Neutrophil (primary cell): ENCODE results near the gene DUS1L.

Source experiments
- H3K27ac ChIP-seq: fragments of 200-600 bp; sonication (generic); 2 replicates; pipeline ENCODE4 v1.5.1; 2016; ENCODE audit warnings: mild to moderate bottlenecking, moderate library complexity
- H3K27me3 ChIP-seq: fragments of 200-600 bp; sonication (generic); 2 replicates; pipeline ENCODE4 v1.6.0; 2016; ENCODE audit warnings: mild to moderate bottlenecking
- H3K36me3 ChIP-seq: fragments of 200-600 bp; sonication (generic); 2 replicates; pipeline ENCODE4 v1.5.1; 2017
- H3K4me1 ChIP-seq, 2 experiments: fragments of 200-600 bp in 1 of 2; sonication (generic) in 1 of 2; 1 replicate in 1 of 2; 2 replicates in 1 of 2; pipeline versions ENCODE4 v1.5.1 to v1.6.1; 2013 to 2016; ENCODE audit warnings: low read depth in 1 of 2, low read length in 1 of 2, mild to moderate bottlenecking in 1 of 2, moderate library complexity in 1 of 2; ENCODE audit not compliant: control insufficient read depth in 1 of 2, insufficient read depth in 1 of 2
- H3K4me3 ChIP-seq, 2 experiments: fragments of 200-600 bp in 1 of 2; sonication (generic) in 1 of 2; 1 replicate in 1 of 2; 2 replicates in 1 of 2; pipeline ENCODE4 v1.5.1; 2013 to 2016; ENCODE audit warnings: low read depth in 1 of 2, low read length in 1 of 2, mild to moderate bottlenecking in 1 of 2, moderate library complexity in 1 of 2
- H3K9me3 ChIP-seq: fragments of 200-600 bp; sonication (generic); 2 replicates; pipeline ENCODE4 v1.5.1; 2016
- TF ChIP-seq, protein P1 (sequence below): fragments of 200-600 bp; sonication (generic); IDR thresholded peaks from 2 replicates; pipeline ENCODE4 v1.5.1; 2016; ENCODE audit warnings: antibody characterized with exemption

The DUS1L gene

DNA sequence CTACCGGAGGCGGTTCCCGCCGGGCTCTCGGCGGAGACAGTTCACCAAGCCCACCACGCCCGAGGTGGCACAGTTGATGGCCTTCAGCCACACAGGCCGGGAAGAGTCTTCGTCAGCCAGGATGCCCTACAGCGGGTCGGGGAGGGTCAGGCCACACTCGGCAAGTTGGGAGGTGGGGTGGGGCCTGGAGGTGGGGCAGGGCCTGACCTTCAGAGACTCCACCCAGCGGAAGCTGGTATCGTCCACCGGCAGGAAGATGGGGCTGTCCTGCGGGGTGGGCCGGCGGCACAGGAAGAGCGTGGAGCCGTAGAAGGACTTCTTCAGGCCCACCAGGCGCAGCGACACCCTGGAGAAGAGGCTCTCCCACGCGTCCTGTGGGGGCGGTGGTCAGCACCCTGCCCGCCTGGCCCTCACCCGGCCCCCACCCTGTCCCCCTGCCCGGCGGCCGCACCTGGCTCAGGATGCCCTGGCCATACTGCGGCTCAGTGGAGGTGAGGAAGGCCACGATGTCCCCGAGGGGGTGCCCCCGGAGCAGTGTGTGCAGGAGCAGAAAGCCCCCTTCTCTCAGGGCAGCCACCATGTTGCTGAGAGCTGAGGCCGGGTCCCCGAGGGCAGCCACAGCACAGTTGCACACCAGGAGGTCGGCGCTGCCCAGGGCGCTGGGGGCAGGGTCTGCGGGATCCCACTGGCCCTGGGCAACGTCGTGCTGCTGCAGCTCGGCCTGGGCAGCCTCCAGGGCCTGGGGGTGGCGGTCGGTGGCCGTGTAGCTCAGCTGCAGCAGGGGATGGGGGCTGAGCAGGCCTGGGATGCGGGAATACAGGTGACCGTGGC, 19.6 kb upstream of the DUS1L start:
- no peaks in the 10 kb centered on the region for H3K27me3 ChIP-seq
- no peaks in the 10 kb centered on the region for H3K9me3 ChIP-seq
- no peak overlapping the region for H3K4me3 ChIP-seq
- H3K36me3 ChIP-seq, result peaks cover 68% of the 10 kb centered on the region
- TF ChIP-seq, protein P1, sequence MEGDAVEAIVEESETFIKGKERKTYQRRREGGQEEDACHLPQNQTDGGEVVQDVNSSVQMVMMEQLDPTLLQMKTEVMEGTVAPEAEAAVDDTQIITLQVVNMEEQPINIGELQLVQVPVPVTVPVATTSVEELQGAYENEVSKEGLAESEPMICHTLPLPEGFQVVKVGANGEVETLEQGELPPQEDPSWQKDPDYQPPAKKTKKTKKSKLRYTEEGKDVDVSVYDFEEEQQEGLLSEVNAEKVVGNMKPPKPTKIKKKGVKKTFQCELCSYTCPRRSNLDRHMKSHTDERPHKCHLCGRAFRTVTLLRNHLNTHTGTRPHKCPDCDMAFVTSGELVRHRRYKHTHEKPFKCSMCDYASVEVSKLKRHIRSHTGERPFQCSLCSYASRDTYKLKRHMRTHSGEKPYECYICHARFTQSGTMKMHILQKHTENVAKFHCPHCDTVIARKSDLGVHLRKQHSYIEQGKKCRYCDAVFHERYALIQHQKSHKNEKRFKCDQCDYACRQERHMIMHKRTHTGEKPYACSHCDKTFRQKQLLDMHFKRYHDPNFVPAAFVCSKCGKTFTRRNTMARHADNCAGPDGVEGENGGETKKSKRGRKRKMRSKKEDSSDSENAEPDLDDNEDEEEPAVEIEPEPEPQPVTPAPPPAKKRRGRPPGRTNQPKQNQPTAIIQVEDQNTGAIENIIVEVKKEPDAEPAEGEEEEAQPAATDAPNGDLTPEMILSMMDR, result no peak
- no peaks in the 10 kb centered on the region for H3K4me1 ChIP-seq
- no peak overlapping the region for H3K27ac ChIP-seq

DNA sequence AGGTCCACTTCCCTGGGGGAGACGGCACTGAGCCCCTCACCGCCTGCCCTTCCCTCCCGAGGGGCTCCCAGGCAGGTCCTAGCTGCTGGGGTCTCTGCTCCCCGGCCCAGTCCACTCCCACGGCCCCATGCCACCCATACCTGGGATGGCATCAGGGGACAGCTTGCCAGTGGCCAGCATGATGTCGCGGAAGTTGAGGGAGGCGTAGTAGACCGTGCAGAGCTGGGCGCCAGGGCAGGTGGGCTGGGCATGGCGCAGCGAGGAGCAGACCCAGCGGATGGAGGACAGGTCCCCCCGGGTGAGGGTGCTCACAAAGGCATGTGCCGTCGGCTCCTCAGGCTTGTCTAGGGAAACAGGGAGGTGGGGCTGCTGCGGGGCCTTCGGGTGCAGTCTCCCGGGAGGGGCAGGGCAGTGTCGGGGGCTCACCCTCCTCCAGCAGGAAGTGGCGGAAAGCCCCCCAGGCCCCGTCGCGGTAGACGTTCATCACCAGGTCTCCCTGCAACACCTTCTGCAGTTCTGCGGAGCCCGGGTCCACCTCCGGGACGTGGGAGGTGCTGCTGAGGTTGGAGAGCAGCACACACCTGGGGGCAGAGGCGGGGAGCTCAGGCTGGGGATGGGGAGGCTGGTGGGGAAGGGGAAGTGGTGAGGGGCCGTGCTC, 18.9 kb upstream of the DUS1L start:
- Histone ChIP-seq H3K9me3 (no peaks in the 10 kb centered on the region), H3K27ac (no peak overlapping the region), H3K27me3 (no peaks in the 10 kb centered on the region), H3K4me1 (no peaks in the 10 kb centered on the region), H3K36me3 (peaks cover 68% of the 10 kb centered on the region), H3K4me3 (no peak overlapping the region)
- TF ChIP-seq, protein P1, result no peak

DNA sequence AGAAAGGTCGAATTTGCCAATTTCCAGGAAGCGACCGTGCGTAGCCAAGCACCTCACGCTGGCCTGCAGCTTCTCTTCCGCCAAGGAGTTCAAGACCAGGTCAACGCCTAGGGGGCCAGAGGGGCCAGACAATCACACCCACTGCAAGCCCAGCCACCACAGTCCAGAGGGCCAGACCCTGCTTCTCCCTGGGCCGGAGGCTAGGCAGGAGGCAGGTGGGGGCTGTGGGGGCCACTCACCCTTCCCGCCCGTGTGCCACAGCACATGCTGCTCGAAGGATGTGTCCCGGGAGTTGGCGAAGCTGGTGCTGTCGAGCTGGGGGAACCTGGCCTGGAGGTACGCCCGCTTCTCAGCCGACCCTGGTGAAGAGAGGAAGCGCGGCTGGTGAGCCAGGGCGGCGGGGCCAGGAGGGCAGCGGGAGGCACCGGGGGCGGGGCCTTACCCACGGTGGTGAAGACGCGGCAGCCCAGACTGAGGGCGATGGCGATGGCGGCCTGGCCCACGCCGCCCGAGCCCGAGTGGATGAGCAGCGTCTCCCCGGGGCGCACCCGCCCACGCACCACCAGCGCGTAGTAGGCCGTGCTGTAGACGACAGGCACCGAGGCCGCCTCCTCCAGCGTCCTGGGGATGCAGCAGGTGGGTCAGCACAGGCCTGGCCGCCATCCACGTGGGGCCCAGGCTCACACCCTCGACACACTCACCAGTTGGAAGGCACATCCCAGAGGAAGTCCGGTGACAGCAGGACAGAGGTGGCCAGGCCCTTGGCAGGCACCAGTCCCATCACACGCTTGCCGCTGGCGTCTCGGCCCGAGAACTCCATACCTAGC, 18.1 kb upstream of the DUS1L start:
- no peaks in the 10 kb centered on the region for H3K27me3 ChIP-seq
- TF ChIP-seq, protein P1, result no peak
- no peaks in the 10 kb centered on the region for H3K9me3 ChIP-seq
- H3K27ac ChIP-seq, result no peak overlapping the region
- no peak overlapping the region for H3K4me3 ChIP-seq
- no peaks in the 10 kb centered on the region for H3K4me1 ChIP-seq
- peaks cover 61% of the 10 kb centered on the region for H3K36me3 ChIP-seq

DNA sequence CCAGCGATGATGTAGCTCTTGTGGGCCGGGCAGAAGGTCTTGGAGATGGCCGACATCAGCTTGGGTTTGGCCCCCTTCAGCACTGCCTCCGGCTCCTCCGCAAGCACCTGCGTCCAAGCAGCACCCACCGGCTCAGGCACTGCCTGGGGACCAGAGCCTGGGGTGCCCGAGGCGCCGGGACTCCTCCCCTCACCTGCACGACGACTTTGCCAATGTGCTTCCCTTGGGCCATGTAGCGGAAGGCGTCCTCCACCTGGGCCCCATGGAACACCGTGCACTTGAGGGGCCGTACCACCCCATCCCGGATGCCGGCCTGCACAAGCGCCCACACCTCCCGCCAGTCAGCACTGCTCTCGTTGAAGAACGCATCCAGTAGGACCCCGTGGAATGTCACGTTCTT, 17.4 kb upstream of the DUS1L start:
- Histone ChIP-seq H3K36me3 (peaks cover 54% of the 10 kb centered on the region), H3K27ac (no peak overlapping the region), H3K27me3 (no peaks in the 10 kb centered on the region), H3K4me3 (no peak overlapping the region), H3K4me1 (no peaks in the 10 kb centered on the region), H3K9me3 (no peaks in the 10 kb centered on the region)
- TF ChIP-seq, protein P1, result no peak

DNA sequence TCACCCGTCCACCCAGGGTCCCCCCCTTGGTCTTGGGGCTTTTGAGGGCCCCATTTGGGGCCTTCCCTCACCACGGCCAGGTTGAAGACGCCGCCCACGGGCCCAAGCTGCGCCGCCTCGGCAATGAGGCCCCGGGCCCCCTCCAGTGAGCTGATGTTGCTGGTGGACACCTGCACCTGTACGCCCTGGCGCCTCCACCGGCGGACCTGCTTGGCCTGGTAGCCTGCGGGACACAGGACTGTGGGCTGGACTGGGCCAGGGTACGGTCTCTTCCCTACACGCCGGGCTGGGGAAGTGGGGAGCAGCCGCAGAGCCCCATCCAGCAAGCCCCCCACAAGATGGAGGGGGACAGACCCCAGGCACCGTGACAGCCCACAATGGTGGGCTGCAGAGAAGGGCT, 16.9 kb upstream of the DUS1L start:
- Histone ChIP-seq H3K27me3 (no peaks in the 10 kb centered on the region), H3K4me1 (no peaks in the 10 kb centered on the region), H3K9me3 (no peaks in the 10 kb centered on the region), H3K36me3 (peaks cover 48% of the 10 kb centered on the region), H3K4me3 (no peak overlapping the region), H3K27ac (no peak overlapping the region)
- TF ChIP-seq, protein P1, result no peak
